Keratinocyte (primary cell): ENCODE results near the gene CTF1. TPM values are rescaled to one million over a fixed set of nuclear protein-coding genes. Genes with fewer than 3 reads are reported as not detected.

Source experiments
- DNase-seq: peaks from one replicate; pipeline ENCODE4 v3.0.0-alpha.2; 2011; ENCODE audit warnings: low read depth, missing footprints, low spot score
- FAIRE-seq: peaks from 2 replicates; lab custom pipeline; 2011; peaks lifted over from hg19 to GRCh38; lab: Jason Lieb, UNC
- H2AFZ ChIP-seq: 2 replicates; pipeline ENCODE4 v1.6.0; 2012; ENCODE audit warnings: low read length, control low read depth, inconsistent platforms; ENCODE audit not compliant: control insufficient read depth
- H3K27ac ChIP-seq: 2 replicates; pipeline ENCODE4 v1.5.1; 2011; ENCODE audit warnings: low read length; ENCODE audit not compliant: control insufficient read depth, insufficient read depth
- H3K27me3 ChIP-seq: 3 replicates; pipeline ENCODE4 v1.6.0; 2011; ENCODE audit warnings: low read length; ENCODE audit not compliant: control insufficient read depth, insufficient read depth; ENCODE audit errors: extremely low read depth
- H3K36me3 ChIP-seq, 2 experiments: 2 replicates in 1 of 2; 3 replicates in 1 of 2; pipeline ENCODE4 v1.5.1; 2011; ENCODE audit warnings: low read length in 2 of 2, mild to moderate bottlenecking in 1 of 2; ENCODE audit not compliant: control insufficient read depth in 2 of 2, insufficient read depth in 2 of 2; ENCODE audit errors: extremely low read depth in 1 of 2
- H3K4me1 ChIP-seq: 3 replicates; pipeline ENCODE4 v1.5.1; 2011; ENCODE audit warnings: low read length; ENCODE audit not compliant: control insufficient read depth, insufficient read depth; ENCODE audit errors: extremely low read depth
- H3K4me2 ChIP-seq: 3 replicates; pipeline ENCODE4 v1.6.0; 2011; ENCODE audit warnings: low read depth, low read length; ENCODE audit not compliant: control insufficient read depth, insufficient read depth; ENCODE audit errors: extremely low read depth
- H3K4me3 ChIP-seq, 3 experiments: fragments of 200-600 bp in 1 of 3; sonication (generic) in 1 of 3; 2 replicates in 2 of 3; 3 replicates in 1 of 3; pipeline ENCODE4 v1.5.1; 2011 to 2016; ENCODE audit warnings: low read length in 3 of 3, mild to moderate bottlenecking in 3 of 3, control low read depth in 2 of 3, inconsistent platforms in 1 of 3, low read depth in 1 of 3, mixed read lengths in 1 of 3, mixed run types in 1 of 3, moderate library complexity in 1 of 3; ENCODE audit not compliant: control insufficient read depth in 2 of 3, insufficient read depth in 2 of 3; ENCODE audit errors: extremely low read depth in 1 of 3
- H3K79me2 ChIP-seq: 2 replicates; pipeline ENCODE4 v1.6.0; 2012; ENCODE audit warnings: low read length; ENCODE audit not compliant: control insufficient read depth, insufficient read depth
- H3K9ac ChIP-seq: 3 replicates; pipeline ENCODE4 v1.6.0; 2011; ENCODE audit warnings: low read length; ENCODE audit not compliant: control insufficient read depth, insufficient read depth; ENCODE audit errors: extremely low read depth
- H3K9me1 ChIP-seq: 3 replicates; pipeline ENCODE4 v1.6.0; 2011; ENCODE audit warnings: low read length; ENCODE audit not compliant: control insufficient read depth, insufficient read depth; ENCODE audit errors: extremely low read depth
- H3K9me3 ChIP-seq: 2 replicates; pipeline ENCODE4 v1.5.1; 2012; ENCODE audit warnings: low read depth, low read length; ENCODE audit not compliant: control insufficient read depth
- H4K20me1 ChIP-seq: 3 replicates; pipeline ENCODE4 v1.6.0; 2011; ENCODE audit warnings: low read length; ENCODE audit not compliant: control insufficient read depth, insufficient read depth; ENCODE audit errors: extremely low read depth
- EZH2 ChIP-seq: IDR thresholded peaks from one replicate; pipeline ENCODE4 v1.6.1; 2012; ENCODE audit warnings: inconsistent platforms, mild to moderate bottlenecking, low read length, moderate library complexity
- dilution Hi-C: fragments of 300-500 bp; cut with MboI; formaldehyde crosslinking; loops from one replicate; pipeline ENCODE4 v1.7.0; 2020; ENCODE audit warnings: low sequenced_read_pairs; ENCODE audit not compliant: extremely low pct_ligation_motif_present
- polyA plus RNA-seq, 5 experiments: library from polyadenylated mRNA; depleted of rRNA in 3 of 5; stranded (reverse) in 3 of 5; stranded (forward) in 1 of 5; unstranded in 1 of 5; fragments of >200 nt; gene quantifications; 1 replicate in 1 of 5; 2 replicates in 3 of 5; 3 replicates in 1 of 5; pipeline versions ENCODE4 v1.2.1 to v1.2.3, GENCODE V29; 2011 to 2012; ENCODE audit warnings: missing spikeins in 2 of 5, low read depth in 1 of 5, low replicate concordance in 1 of 5
- TF ChIP-seq, protein P1 (sequence below), 3 experiments: IDR thresholded peaks in 1 of 3; conservative IDR thresholded peaks in 1 of 3; optimal IDR thresholded peaks in 1 of 3; 2 replicates in 2 of 3; 3 replicates in 1 of 3; pipeline versions ENCODE3 to v1.5.1; 2011; ENCODE audit warnings: low read length in 3 of 3, mild to moderate bottlenecking in 3 of 3, moderate library complexity in 2 of 3, control low read depth in 1 of 3, inconsistent platforms in 1 of 3; ENCODE audit not compliant: insufficient read depth in 2 of 3; ENCODE audit errors: extremely low read depth in 1 of 3

The CTF1 gene
- polyA plus RNA-seq, 1 donor (not counting 4 experiments of a cell fraction or from before 2014, with no cell fraction given) = 2.1 TPM

DNA sequence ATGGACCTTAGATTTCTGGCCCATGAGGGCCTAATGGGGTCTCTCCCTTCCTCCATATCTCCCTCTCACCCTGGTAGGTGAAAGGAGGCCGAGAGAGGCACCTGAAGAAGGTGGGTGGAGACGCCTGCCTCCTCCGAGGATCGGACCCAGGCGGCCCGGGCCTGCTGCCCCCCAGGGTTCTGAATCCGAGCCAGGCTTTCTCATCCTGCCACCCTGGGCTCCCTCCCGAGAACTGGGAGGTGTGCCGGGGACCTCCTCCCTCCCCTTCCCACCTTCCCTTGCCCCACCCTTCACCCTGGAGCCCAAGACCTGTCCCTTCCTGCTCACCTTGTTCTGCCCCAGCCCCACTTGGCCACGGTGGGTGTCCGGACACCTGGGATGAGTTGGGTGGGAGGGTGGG lies 32.0 kb downstream of the CTF1 start:
- peak overlapping the region; percentile 41 to 45 (median 41) for H3K4me3 ChIP-seq
- peak overlapping the region; percentile 16 for H2AFZ ChIP-seq
- DNase-seq = no peak
- H3K9me1 ChIP-seq = no peaks in the 10 kb centered on the region
- no peaks in the 10 kb centered on the region for H3K9me3 ChIP-seq
- H4K20me1 ChIP-seq = no peaks in the 10 kb centered on the region
- H3K27ac ChIP-seq = peak overlapping the region; percentile 41
- no peak for FAIRE-seq
- peak overlapping the region; percentile 61 for H3K4me2 ChIP-seq
- H3K27me3 ChIP-seq = no peaks in the 10 kb centered on the region
- H3K36me3 ChIP-seq = peaks cover 13 to 28% of the 10 kb centered on the region in 2 experiments
- H3K9ac ChIP-seq = peak overlapping the region; percentile 72
- peaks cover 21% of the 10 kb centered on the region for H3K4me1 ChIP-seq
- peaks cover 20% of the 10 kb centered on the region for H3K79me2 ChIP-seq
- dilution Hi-C loops = no loop called here
- TF ChIP-seq, protein P1, sequence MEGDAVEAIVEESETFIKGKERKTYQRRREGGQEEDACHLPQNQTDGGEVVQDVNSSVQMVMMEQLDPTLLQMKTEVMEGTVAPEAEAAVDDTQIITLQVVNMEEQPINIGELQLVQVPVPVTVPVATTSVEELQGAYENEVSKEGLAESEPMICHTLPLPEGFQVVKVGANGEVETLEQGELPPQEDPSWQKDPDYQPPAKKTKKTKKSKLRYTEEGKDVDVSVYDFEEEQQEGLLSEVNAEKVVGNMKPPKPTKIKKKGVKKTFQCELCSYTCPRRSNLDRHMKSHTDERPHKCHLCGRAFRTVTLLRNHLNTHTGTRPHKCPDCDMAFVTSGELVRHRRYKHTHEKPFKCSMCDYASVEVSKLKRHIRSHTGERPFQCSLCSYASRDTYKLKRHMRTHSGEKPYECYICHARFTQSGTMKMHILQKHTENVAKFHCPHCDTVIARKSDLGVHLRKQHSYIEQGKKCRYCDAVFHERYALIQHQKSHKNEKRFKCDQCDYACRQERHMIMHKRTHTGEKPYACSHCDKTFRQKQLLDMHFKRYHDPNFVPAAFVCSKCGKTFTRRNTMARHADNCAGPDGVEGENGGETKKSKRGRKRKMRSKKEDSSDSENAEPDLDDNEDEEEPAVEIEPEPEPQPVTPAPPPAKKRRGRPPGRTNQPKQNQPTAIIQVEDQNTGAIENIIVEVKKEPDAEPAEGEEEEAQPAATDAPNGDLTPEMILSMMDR (optimal IDR thresholded peaks at IDR 0.05 in 1 of 3, IDR thresholded peaks at IDR 0.05 in 1 of 3, conservative IDR thresholded peaks at IDR 0.05 in 1 of 3; ENCODE audit: extremely low read depth in 1 of 3, insufficient read depth in 2 of 3, low read length in 3 of 3) = no peak
- TF ChIP-seq EZH2 = no peak

DNA sequence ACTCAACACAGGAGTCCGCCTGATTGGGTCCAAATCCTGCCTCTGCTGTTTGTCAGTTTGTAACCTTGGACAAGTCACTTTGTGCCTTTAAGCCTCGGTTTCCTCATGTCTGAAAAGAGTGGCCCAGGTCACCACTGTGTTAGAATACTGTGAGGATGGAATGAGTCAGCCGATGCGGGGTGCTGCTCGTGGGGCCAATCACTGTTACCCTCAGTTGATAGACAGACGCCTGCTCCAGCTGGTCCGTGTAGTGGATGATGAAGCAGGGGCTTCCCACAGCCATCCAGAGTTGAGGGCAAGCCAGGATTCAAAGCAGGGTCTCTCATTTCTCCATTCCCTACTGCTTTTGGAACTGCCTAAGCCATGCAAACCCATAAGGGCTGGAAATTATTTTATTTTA lies 32.8 kb downstream of the CTF1 start:
- dilution Hi-C loops = no loop called here
- H4K20me1 ChIP-seq = no peaks in the 10 kb centered on the region
- H3K9me3 ChIP-seq = no peaks in the 10 kb centered on the region
- TF ChIP-seq, protein P1 (optimal IDR thresholded peaks at IDR 0.05 in 1 of 3, IDR thresholded peaks at IDR 0.05 in 1 of 3, conservative IDR thresholded peaks at IDR 0.05 in 1 of 3; ENCODE audit: extremely low read depth in 1 of 3, insufficient read depth in 2 of 3, low read length in 3 of 3) = no peak
- TF ChIP-seq EZH2 = no peak
- H3K27me3 ChIP-seq = no peaks in the 10 kb centered on the region
- peak overlapping the region; percentile 40 for H3K27ac ChIP-seq
- peaks cover 13 to 30% of the 10 kb centered on the region in 2 experiments for H3K36me3 ChIP-seq
- H3K4me3 ChIP-seq = no peak overlapping the region
- H2AFZ ChIP-seq = no peak overlapping the region
- H3K4me2 ChIP-seq = peak overlapping the region; percentile 16
- H3K79me2 ChIP-seq = peaks cover 20% of the 10 kb centered on the region
- peaks cover 21% of the 10 kb centered on the region for H3K4me1 ChIP-seq
- DNase-seq (no peak), FAIRE-seq (no peak)
- no peaks in the 10 kb centered on the region for H3K9me1 ChIP-seq
- peak overlapping the region; percentile 33 for H3K9ac ChIP-seq
